ENCODE data around the gene GRIK4.

GRIK4 gene

GRCh38 chr11:120536091-120536796, 24.7 kb downstream of the GRIK4 start:
- H3K9me3 Mint-ChIP-seq: no peaks in the 10 kb centered on the region
- H3K4me3 Mint-ChIP-seq: no peak overlapping the region
- no peaks in the 10 kb centered on the region for H3K36me3 Mint-ChIP-seq (ENCODE audit: insufficient read depth)
- ATAC-seq (replicated peaks; ENCODE audit: extremely low read depth, poor library complexity, severe bottlenecking): no peak
- H3K27ac Mint-ChIP-seq (ENCODE audit: low read depth): no peak overlapping the region
- peaks cover 77% of the 10 kb centered on the region for H3K27me3 Mint-ChIP-seq
- H3K4me1 Mint-ChIP-seq: no peaks in the 10 kb centered on the region
- DNase-seq (ENCODE audit: low spot score in 2 of 2): no peak

- H3K4me3 Mint-ChIP-seq: no peak overlapping the region
- H3K36me3 Mint-ChIP-seq (ENCODE audit: insufficient read depth): no peaks in the 10 kb centered on the region
- peaks cover 73% of the 10 kb centered on the region for H3K27me3 Mint-ChIP-seq
Measured at GRCh38 chr11:120536797-120537169, 25.2 kb downstream of the GRIK4 start.

GRCh38 chr11:120537996-120538395, 26.4 kb downstream of the GRIK4 start:
- H3K36me3 Mint-ChIP-seq (ENCODE audit: insufficient read depth): no peaks in the 10 kb centered on the region
- peaks cover 63% of the 10 kb centered on the region for H3K27me3 Mint-ChIP-seq
- H3K27ac Mint-ChIP-seq (ENCODE audit: low read depth): no peak overlapping the region
- ATAC-seq (replicated peaks; ENCODE audit: extremely low read depth, poor library complexity, severe bottlenecking) (no peak), DNase-seq (ENCODE audit: low spot score in 2 of 2) (no peak)
- no peaks in the 10 kb centered on the region for H3K4me1 Mint-ChIP-seq
- no peak overlapping the region for H3K4me3 Mint-ChIP-seq
- H3K9me3 Mint-ChIP-seq: no peaks in the 10 kb centered on the region

More at GRCh38 chr11:120536797-120537169, 25.2 kb downstream of the GRIK4 start:
- Mint-ChIP-seq H3K27ac (ENCODE audit: low read depth) (no peak overlapping the region), H3K4me1 (no peaks in the 10 kb centered on the region), H3K9me3 (no peaks in the 10 kb centered on the region)
- ATAC-seq (replicated peaks; ENCODE audit: extremely low read depth, poor library complexity, severe bottlenecking): no peak
- DNase-seq (ENCODE audit: low spot score in 2 of 2): no peak

- H3K4me1 Mint-ChIP-seq: no peaks in the 10 kb centered on the region
- peaks cover 56% of the 10 kb centered on the region for H3K27me3 Mint-ChIP-seq
- DNase-seq (ENCODE audit: low spot score in 2 of 2): no peak
- no peaks in the 10 kb centered on the region for H3K9me3 Mint-ChIP-seq
- no peaks in the 10 kb centered on the region for H3K36me3 Mint-ChIP-seq (ENCODE audit: insufficient read depth)
- ATAC-seq (replicated peaks; ENCODE audit: extremely low read depth, poor library complexity, severe bottlenecking): no peak
- H3K27ac Mint-ChIP-seq (ENCODE audit: low read depth): no peak overlapping the region
- no peak overlapping the region for H3K4me3 Mint-ChIP-seq
Measured at GRCh38 chr11:120538707-120539106, 27.2 kb downstream of the GRIK4 start.

GRCh38 chr11:120539667-120540369, 28.3 kb downstream of the GRIK4 start:
- Mint-ChIP-seq H3K36me3 (ENCODE audit: insufficient read depth) (peaks cover 2% of the 10 kb centered on the region), H3K9me3 (no peaks in the 10 kb centered on the region), H3K4me1 (no peaks in the 10 kb centered on the region), H3K4me3 (no peak overlapping the region), H3K27ac (ENCODE audit: low read depth) (no peak overlapping the region), H3K27me3 (peaks cover 45% of the 10 kb centered on the region)
- ATAC-seq (replicated peaks; ENCODE audit: extremely low read depth, poor library complexity, severe bottlenecking) (no peak), DNase-seq (ENCODE audit: low spot score in 2 of 2) (no peak)

GRCh38 chr11:120540744-120541465, 29.4 kb downstream of the GRIK4 start:
- no peak for DNase-seq (ENCODE audit: low spot score in 2 of 2)
- no peak overlapping the region for H3K4me3 Mint-ChIP-seq
- H3K4me1 Mint-ChIP-seq: no peaks in the 10 kb centered on the region
- H3K27ac Mint-ChIP-seq (ENCODE audit: low read depth): no peak overlapping the region
- no peak for ATAC-seq (replicated peaks; ENCODE audit: extremely low read depth, poor library complexity, severe bottlenecking)
- H3K27me3 Mint-ChIP-seq: peaks cover 34% of the 10 kb centered on the region
- no peaks in the 10 kb centered on the region for H3K9me3 Mint-ChIP-seq
- peaks cover 2% of the 10 kb centered on the region for H3K36me3 Mint-ChIP-seq (ENCODE audit: insufficient read depth)

GRCh38 chr11:120543521-120544215, 32.1 kb downstream of the GRIK4 start:
- DNase-seq (ENCODE audit: low spot score in 2 of 2) (no peak), ATAC-seq (replicated peaks; ENCODE audit: extremely low read depth, poor library complexity, severe bottlenecking) (no peak)
- Mint-ChIP-seq H3K4me1 (no peaks in the 10 kb centered on the region), H3K27me3 (peaks cover 31% of the 10 kb centered on the region), H3K36me3 (ENCODE audit: insufficient read depth) (peaks cover 2% of the 10 kb centered on the region), H3K27ac (ENCODE audit: low read depth) (no peak overlapping the region), H3K4me3 (no peak overlapping the region), H3K9me3 (no peaks in the 10 kb centered on the region)

- Mint-ChIP-seq H3K36me3 (ENCODE audit: insufficient read depth) (peaks cover 2% of the 10 kb centered on the region), H3K9me3 (no peaks in the 10 kb centered on the region), H3K27ac (ENCODE audit: low read depth) (no peak overlapping the region), H3K27me3 (peaks cover 42% of the 10 kb centered on the region), H3K4me3 (no peak overlapping the region), H3K4me1 (no peaks in the 10 kb centered on the region)
- DNase-seq (ENCODE audit: low spot score in 2 of 2) (no peak), ATAC-seq (replicated peaks; ENCODE audit: extremely low read depth, poor library complexity, severe bottlenecking) (no peak)
Measured at GRCh38 chr11:120545813-120546212, 34.3 kb downstream of the GRIK4 start.

GRCh38 chr11:120546312-120547205, 35.0 kb downstream of the GRIK4 start:
- no peak overlapping the region for H3K4me3 Mint-ChIP-seq
- H3K4me1 Mint-ChIP-seq: no peaks in the 10 kb centered on the region
- no peak for ATAC-seq (replicated peaks; ENCODE audit: extremely low read depth, poor library complexity, severe bottlenecking)
- DNase-seq (ENCODE audit: low spot score in 2 of 2): no peak
- H3K27ac Mint-ChIP-seq (ENCODE audit: low read depth): no peak overlapping the region
- no peaks in the 10 kb centered on the region for H3K9me3 Mint-ChIP-seq
- peaks cover 2% of the 10 kb centered on the region for H3K36me3 Mint-ChIP-seq (ENCODE audit: insufficient read depth)
- peaks cover 46% of the 10 kb centered on the region for H3K27me3 Mint-ChIP-seq

- no peak for DNase-seq (ENCODE audit: low spot score in 2 of 2)
- peaks cover 2% of the 10 kb centered on the region for H3K36me3 Mint-ChIP-seq (ENCODE audit: insufficient read depth)
- peaks cover 46% of the 10 kb centered on the region for H3K27me3 Mint-ChIP-seq
- no peaks in the 10 kb centered on the region for H3K4me1 Mint-ChIP-seq
- no peak overlapping the region for H3K27ac Mint-ChIP-seq (ENCODE audit: low read depth)
- H3K9me3 Mint-ChIP-seq: no peaks in the 10 kb centered on the region
- no peak for ATAC-seq (replicated peaks; ENCODE audit: extremely low read depth, poor library complexity, severe bottlenecking)
- no peak overlapping the region for H3K4me3 Mint-ChIP-seq
Measured at GRCh38 chr11:120547316-120547715, 35.8 kb downstream of the GRIK4 start.

- ATAC-seq (replicated peaks; ENCODE audit: extremely low read depth, poor library complexity, severe bottlenecking): no peak
- Mint-ChIP-seq H3K27ac (ENCODE audit: low read depth) (no peak overlapping the region), H3K36me3 (ENCODE audit: insufficient read depth) (peaks cover 2% of the 10 kb centered on the region), H3K4me1 (no peaks in the 10 kb centered on the region), H3K27me3 (peaks cover 49% of the 10 kb centered on the region), H3K9me3 (no peaks in the 10 kb centered on the region), H3K4me3 (no peak overlapping the region)
- DNase-seq (ENCODE audit: low spot score in 2 of 2): no peak
Measured at GRCh38 chr11:120547811-120548681, 36.5 kb downstream of the GRIK4 start.

Measured in central memory CD8-positive, alpha-beta T cell (primary cell).